ENCODE data around the gene HECW1.
"Not testable (repeated sequence)": the region's sequence is repeated elsewhere in the genome, so short reads cannot be mapped to it uniquely, and the experiment has no call there.

The HECW1 gene

GRCh38 chr7:43112941-43113621 is 634 bp downstream of the HECW1 start:
- no peak for DNase-seq (ENCODE audit: low read depth)

- DNase-seq (ENCODE audit: low read depth) = no peak
Measured at GRCh38 chr7:43113622-43114457, 1.4 kb downstream of the HECW1 start.

- DNase-seq (ENCODE audit: low read depth) = no peak
Measured at GRCh38 chr7:43114458-43114780, 2.0 kb downstream of the HECW1 start.

GRCh38 chr7:43116451-43116850 is 4.0 kb downstream of the HECW1 start:
- no peak for DNase-seq (ENCODE audit: low read depth)

- DNase-seq (ENCODE audit: low read depth) = no peak
Measured at GRCh38 chr7:43117095-43117494, 4.6 kb downstream of the HECW1 start.

GRCh38 chr7:43117861-43118260 is 5.4 kb downstream of the HECW1 start:
- DNase-seq (ENCODE audit: low read depth) = no peak

- DNase-seq (ENCODE audit: low read depth) = no peak
Measured at GRCh38 chr7:43118313-43118712, 5.9 kb downstream of the HECW1 start.

GRCh38 chr7:43119371-43120075 is 7.1 kb downstream of the HECW1 start:
- no peak for DNase-seq (ENCODE audit: low read depth)

GRCh38 chr7:43121973-43122372 is 9.5 kb downstream of the HECW1 start:
- no peak for DNase-seq (ENCODE audit: low read depth)

GRCh38 chr7:43123457-43123856 is 11.0 kb downstream of the HECW1 start:
- no peak for DNase-seq (ENCODE audit: low read depth)

GRCh38 chr7:43124388-43124787 is 11.9 kb downstream of the HECW1 start:
- no peak for DNase-seq (ENCODE audit: low read depth)

- no peak for DNase-seq (ENCODE audit: low read depth)
Measured at GRCh38 chr7:43130347-43130746, 17.9 kb downstream of the HECW1 start.

GRCh38 chr7:43135129-43135528 is 22.7 kb downstream of the HECW1 start:
- no peak for DNase-seq (ENCODE audit: low read depth)

- DNase-seq (ENCODE audit: low read depth) = no peak
Measured at GRCh38 chr7:43136064-43136463, 23.6 kb downstream of the HECW1 start.

- not testable (repeated sequence) for DNase-seq (ENCODE audit: low read depth)
Measured at GRCh38 chr7:43137121-43137744, 24.8 kb downstream of the HECW1 start.

GRCh38 chr7:43137811-43138210 is 25.4 kb downstream of the HECW1 start:
- no peak for DNase-seq (ENCODE audit: low read depth)

GRCh38 chr7:43138710-43139109 is 26.3 kb downstream of the HECW1 start:
- DNase-seq (ENCODE audit: low read depth) = no peak

- DNase-seq (ENCODE audit: low read depth) = no peak
Measured at GRCh38 chr7:43139137-43139536, 26.7 kb downstream of the HECW1 start.

- DNase-seq (ENCODE audit: low read depth) = no peak
Measured at GRCh38 chr7:43140186-43140585, 27.7 kb downstream of the HECW1 start.

- DNase-seq (ENCODE audit: low read depth) = no peak
Measured at GRCh38 chr7:43141091-43141490, 28.6 kb downstream of the HECW1 start.

GRCh38 chr7:43142703-43143102 is 30.3 kb downstream of the HECW1 start:
- no peak for DNase-seq (ENCODE audit: low read depth)

- no peak for DNase-seq (ENCODE audit: low read depth)
Measured at GRCh38 chr7:43143918-43144589, 31.6 kb downstream of the HECW1 start.

All from activated T-helper 9 cell treated with anti-CD3 and anti-CD28 coated beads, Interleukin-2, amount 50 U/mL, for 16 hours (primary cell).